Fibroblast of lung (primary cell): ENCODE data around the gene HAPLN2.

Experiments
- CTCF ChIP-seq, 2 donors: IDR thresholded peaks in 1 of 2; conservative IDR thresholded peaks in 1 of 2; 1 replicate in 1 of 2; 2 replicates in 1 of 2; pipeline ENCODE4 v1.5.1; 2011 to 2012; ENCODE audit warnings: low read length in 2 of 2, control low read depth in 1 of 2, inconsistent platforms in 1 of 2, low read depth in 1 of 2, mild to moderate bottlenecking in 1 of 2
- EZH2 ChIP-seq: IDR thresholded peaks from 2 replicates; pipeline ENCODE4 v1.5.1; 2012; ENCODE audit warnings: low read length, control low read depth, mild to moderate bottlenecking; ENCODE audit errors: missing control alignments

GRCh38 chr1:156669794-156670193 is 50.6 kb downstream of the HAPLN2 start:
- TF ChIP-seq CTCF (conservative IDR thresholded peaks at IDR 0.05 in 1 of 2, IDR thresholded peaks at IDR 0.05 in 1 of 2; ENCODE audit: low read depth in 1 of 2, low read length in 2 of 2) (no peak), EZH2 (no peak)
